IMR-90 (cell line): Measurements from ENCODE around the gene KIF3B.

Experiments used
- CTCF ChIP-seq: conservative IDR thresholded peaks from 2 replicates; pipeline ENCODE4 v1.5.1; 2012; ENCODE audit warnings: mild to moderate bottlenecking, low read depth, low read length, improper control_type of control experiment
- NFE2L2 ChIP-seq: fragments of 150-350 bp; IDR thresholded peaks from 2 replicates; pipeline ENCODE4 v1.6.1; 2016; ENCODE audit warnings: low read depth, mild to moderate bottlenecking, low read length
- POLR2A ChIP-seq: IDR thresholded peaks from 2 replicates; pipeline ENCODE4 v1.6.1; 2012; ENCODE audit warnings: mild to moderate bottlenecking, low read depth, low read length
- RAD21 ChIP-seq: IDR thresholded peaks from 2 replicates; pipeline ENCODE4 v1.6.1; 2012; ENCODE audit warnings: low read length, improper control_type of control experiment
- SMC3 ChIP-seq: fragments of 150-350 bp; IDR thresholded peaks from 2 replicates; pipeline ENCODE4 v1.6.1; 2016; ENCODE audit warnings: low read depth, mild to moderate bottlenecking, antibody characterized with exemption, low read length, moderate library complexity

DNA sequence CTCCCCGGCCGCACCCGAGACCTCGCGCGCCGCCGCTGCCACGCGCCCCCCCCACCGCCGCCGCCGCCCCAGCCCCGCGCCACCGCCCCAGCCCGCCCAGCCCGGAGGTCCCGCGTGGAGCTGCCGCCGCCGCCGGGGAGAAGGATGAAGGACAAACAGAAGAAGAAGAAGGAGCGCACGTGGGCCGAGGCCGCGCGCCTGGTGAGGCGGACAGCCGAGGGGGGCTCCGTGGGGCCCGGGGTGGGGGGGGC, 81.1 kb downstream of the KIF3B start:
- no peak for TF ChIP-seq POLR2A
- no peak for TF ChIP-seq SMC3
- no peak for TF ChIP-seq CTCF
- no peak for TF ChIP-seq NFE2L2
- TF ChIP-seq RAD21, result no peak
